GM10847 (cell line): ENCODE results near the gene SLC28A1.

ENCODE experiments used
- POLR2A ChIP-seq: IDR thresholded peaks from 2 replicates; pipeline ENCODE4 v1.6.1; 2011; ENCODE audit not compliant: insufficient read length; ENCODE audit errors: extremely low read depth

SLC28A1 gene

GRCh38 chr15:84874981-84875699 lies 9.3 kb upstream of the SLC28A1 start:
- TF ChIP-seq POLR2A = no peak

DNA sequence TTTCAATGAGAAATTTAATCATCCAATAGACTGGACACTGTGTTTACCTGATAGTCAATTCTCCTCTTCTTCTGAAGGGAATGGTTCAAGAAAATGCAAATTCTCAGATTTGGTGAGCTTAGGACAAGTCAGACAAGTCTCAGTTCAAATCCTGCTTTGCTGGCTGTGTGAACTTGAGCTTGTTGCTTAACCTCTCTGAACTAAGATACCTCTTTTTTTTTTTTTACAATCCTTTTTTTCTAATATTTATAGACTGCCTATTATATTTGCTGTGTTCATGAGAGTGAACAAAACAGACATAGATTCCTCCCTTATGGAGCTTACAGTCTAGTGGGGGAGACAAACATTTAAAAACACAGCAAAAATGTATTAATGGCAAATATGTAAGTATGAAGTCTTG lies 8.2 kb upstream of the SLC28A1 start:
- TF ChIP-seq POLR2A = no peak

DNA sequence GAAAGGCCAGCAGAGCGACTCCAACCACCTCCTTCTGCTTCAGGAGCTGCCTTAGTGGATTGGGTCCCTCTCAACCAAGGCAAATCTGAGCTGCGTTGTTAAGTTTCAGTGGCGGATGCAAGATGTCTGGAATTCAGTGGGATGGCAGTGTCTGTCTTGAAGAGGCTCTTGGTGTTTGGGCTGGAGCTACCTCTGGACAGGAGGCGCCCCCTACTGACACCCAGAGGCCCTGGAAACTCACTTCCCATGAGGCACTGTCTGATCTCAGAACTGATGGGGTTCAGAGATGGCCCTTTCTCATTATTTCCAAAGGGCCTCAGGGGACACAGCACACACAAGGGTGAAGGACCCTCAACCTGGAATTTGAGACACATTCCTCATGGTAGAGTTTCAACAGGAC lies 6.0 kb upstream of the SLC28A1 start:
- no peak for TF ChIP-seq POLR2A

DNA sequence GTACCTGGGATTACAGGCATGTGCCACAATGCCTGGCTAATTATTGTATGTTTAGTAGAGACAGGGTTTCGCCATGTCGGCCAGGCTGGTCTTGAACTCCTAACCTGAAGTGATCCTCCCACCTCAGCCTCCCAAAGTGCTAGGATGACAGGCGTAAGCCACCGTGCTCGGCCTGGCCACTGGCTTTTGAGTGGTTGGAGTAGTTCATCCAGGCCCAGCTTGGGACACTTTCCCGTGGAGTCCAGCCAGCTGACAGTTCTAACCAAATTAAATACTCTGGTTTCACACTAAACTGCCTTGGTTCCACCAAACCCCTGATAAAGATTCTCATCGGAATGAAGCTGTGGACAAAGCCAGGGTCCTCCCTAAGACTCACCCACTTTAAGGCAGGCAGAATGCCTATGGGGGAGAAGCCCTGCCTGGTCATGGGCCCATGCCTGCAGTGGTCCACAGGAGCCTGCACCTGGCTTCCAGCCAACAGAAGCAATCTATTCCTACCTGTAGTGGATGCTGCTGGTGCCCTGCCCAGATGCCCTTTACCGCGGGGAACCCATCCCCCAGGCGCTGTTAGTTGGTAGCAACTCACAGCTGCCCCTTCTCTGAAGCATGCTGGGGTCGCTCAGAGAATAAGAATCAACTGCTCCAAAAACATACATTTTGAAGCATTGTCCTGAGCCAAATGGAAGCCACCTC lies 5.2 kb upstream of the SLC28A1 start:
- no peak for TF ChIP-seq POLR2A

- no peak for TF ChIP-seq POLR2A
These were observed 4.5 kb upstream of the SLC28A1 start for GRCh38 chr15:84880007-84880406.

- no peak for TF ChIP-seq POLR2A
These were observed 3.5 kb upstream of the SLC28A1 start for GRCh38 chr15:84880822-84881519.

DNA sequence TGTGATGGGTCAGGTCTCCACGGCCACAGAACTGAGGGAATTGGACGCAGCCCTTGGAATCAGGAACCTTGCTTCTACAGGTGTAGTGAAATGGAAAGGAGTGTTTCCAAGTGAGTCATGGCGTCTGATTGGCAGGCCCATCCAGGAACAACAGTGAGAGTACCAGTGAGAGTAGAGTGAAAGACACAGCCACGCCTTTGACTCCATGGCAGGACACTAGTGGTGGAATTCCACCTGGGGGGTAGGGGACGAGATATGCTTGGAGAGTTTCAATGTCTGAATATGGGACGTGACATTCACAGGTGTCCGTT lies 3.0 kb upstream of the SLC28A1 start:
- no peak for TF ChIP-seq POLR2A

DNA sequence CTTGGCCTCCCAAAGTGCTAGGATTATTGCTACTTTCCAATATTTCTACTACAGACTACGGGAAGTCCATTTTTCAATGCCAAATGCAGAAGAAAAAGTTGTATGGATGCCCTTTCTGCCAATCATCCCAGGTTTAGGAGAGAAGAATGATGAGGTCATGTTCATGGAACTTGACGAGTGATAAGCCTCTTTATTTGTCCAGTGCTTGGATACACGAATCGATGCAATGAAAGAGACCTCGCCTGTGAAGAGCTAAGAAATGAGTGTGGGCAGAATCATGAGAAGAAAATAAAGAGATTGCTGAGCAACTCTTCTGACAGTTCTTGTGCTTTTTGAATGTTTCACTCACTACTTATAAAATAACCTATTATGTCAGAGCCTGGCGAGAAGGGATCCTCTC lies 996 bp upstream of the SLC28A1 start:
- no peak for TF ChIP-seq POLR2A

DNA sequence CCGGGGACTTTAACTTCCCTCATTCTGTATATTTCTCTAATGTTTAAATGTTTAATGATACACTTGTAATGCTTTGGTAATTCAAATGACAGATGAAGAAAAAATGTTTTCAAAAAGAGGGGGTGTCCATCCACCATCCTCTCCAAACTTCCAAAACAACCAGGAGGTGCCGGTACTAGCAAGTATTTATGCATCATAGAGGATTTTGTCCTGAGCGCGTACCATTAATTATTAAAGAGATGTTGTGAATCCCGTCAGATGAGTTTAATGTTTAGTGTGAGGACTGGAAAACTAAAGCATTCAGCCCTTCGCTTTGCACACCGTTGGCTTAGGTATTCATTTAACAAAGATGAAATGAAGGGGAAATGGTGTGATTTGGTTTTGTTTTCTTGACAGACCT lies 1.3 kb downstream of the SLC28A1 start:
- TF ChIP-seq POLR2A = no peak

DNA sequence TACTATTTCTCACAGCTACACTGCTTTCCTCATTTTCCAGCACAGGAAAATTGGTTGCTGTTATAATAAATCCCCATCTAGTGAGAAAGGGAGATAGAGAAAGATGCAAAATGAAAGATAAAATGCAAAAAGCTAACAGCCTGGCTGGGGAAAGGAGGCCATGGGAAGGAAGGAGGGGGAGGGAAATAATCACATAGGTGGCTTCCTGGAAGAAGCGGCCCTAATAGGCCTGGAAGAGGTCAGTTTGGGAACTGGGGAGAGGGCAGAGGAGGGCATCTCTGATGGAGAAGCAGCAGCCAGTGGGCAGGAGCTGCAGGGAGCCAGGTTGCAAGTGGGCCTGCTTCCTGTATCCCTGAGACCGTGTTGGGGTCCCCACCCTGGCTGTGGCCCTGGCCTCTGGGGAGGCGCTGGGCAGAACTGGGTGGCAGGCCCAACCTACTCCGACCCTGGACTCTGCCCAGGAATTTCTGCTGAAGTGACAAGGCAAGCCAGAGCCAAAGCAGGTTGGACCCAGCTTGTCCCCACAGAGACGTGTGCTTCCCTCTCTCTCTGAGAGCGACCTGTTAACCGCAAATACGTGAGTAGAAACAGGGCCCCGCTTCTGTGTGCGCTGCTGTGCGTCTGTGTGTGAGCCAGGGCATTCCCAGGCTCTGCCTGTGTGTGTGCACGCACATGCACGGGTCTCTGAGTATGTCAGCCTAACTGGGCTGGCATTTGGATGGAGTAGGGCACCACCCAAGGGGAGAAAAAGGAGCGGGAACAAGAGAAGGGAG lies 1.9 kb downstream of the SLC28A1 start:
- TF ChIP-seq POLR2A = no peak

- no peak for TF ChIP-seq POLR2A
These were observed 2.5 kb downstream of the SLC28A1 start for GRCh38 chr15:84886984-84887299.

GRCh38 chr15:84887938-84888337 lies 3.5 kb downstream of the SLC28A1 start:
- TF ChIP-seq POLR2A = no peak

GRCh38 chr15:84888639-84889038 lies 4.2 kb downstream of the SLC28A1 start:
- no peak for TF ChIP-seq POLR2A

DNA sequence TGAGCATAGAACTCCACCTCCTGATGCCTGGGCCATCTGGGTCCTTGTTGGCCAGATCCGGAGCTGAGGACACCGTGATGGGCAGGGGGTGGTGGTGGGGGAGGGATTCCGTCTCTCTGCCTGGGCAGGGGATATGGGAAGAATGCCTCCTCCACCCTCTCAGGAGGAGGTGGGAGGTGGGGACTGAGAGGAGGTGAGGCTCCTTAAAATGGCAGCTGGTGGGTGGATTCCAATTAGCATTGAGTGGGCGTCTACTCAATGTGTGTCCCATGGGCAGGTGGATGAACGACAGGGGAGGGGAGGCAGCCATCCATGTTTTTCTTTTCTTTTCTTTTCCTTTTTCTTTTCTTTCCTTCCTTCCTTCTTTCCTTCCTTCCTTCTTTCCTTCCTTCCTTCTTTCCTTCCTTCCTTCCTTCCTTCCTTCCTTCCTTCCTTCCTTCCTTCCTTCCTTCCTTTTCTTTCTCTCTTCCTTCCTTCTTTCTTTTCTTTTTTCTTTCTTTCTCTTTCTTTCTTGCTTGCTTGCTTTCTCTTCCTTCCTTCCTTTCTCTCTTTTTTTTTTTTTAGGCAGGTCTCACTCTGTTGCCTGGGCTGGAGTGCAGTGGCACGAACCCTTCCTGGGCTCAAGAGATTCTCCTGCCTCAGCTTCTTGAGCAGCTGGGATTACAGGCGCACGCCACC lies 5.0 kb downstream of the SLC28A1 start:
- no peak for TF ChIP-seq POLR2A

- no peak for TF ChIP-seq POLR2A
These were observed 5.7 kb downstream of the SLC28A1 start for GRCh38 chr15:84889991-84890669.
